K562 (cell line): Measurements from ENCODE around the gene MIXL1. TPM values are rescaled to one million over a fixed set of nuclear protein-coding genes. Genes with fewer than 3 reads are reported as not detected.

Experiments
- BCL6 ChIP-seq: fragments of 250-450 bp; sonication (Bioruptor Pico); IDR thresholded peaks from 2 replicates; pipeline ENCODE4 v1.4.0; 2020
- LARP7 ChIP-seq: fragments of 450-650 bp; IDR thresholded peaks from 2 replicates; pipeline ENCODE4 v1.6.1; 2016
- OTX1 ChIP-seq: fragments of 450-650 bp; formaldehyde crosslinking; IDR thresholded peaks from 2 replicates; pipeline ENCODE4 v1.4.0; 2022; ENCODE audit warnings: mild to moderate bottlenecking
- SIN3B ChIP-seq: fragments of 450-650 bp; IDR thresholded peaks from 2 replicates; pipeline ENCODE4 v1.6.1; 2017; ENCODE audit warnings: low read depth, mild to moderate bottlenecking, moderate library complexity
- ZNF239 ChIP-seq: fragments of 250-450 bp; sonication (Bioruptor Pico); IDR thresholded peaks from 2 replicates; pipeline ENCODE4 v1.4.0; 2020; ENCODE audit warnings: mild to moderate bottlenecking
- polyA plus RNA-seq, 8 experiments: library from polyadenylated mRNA; depleted of rRNA in 4 of 8; stranded (reverse) in 5 of 8; unstranded in 3 of 8; fragments of >200 nt; fragmentation: Nextera tagmentation in 2 of 8; fragmentation: Illumina TruSeq in 1 of 8; extraction: Ambion mirVana in 2 of 8; extraction: Trizol in 1 of 8; gene quantifications; 2 replicates each; pipeline versions ENCODE4 v1.2.1 to v1.2.3, GENCODE V29; 2011 to 2014; ENCODE audit warnings: inconsistent platforms in 1 of 8, missing spikeins in 1 of 8
- total RNA-seq, 7 experiments: library from RNA; depleted of rRNA in 6 of 7; stranded (reverse); fragments of >200 nt in 6 of 7; fragmentation: Illumina TruSeq in 2 of 7; extraction: Trizol in 2 of 7; gene quantifications; 2 replicates each; pipeline versions ENCODE4 v1.2.1 to v1.2.3, GENCODE V29; 2011 to 2021; ENCODE audit warnings: low replicate concordance in 1 of 7
- TF ChIP-seq, protein P1 (sequence below): fragments of 450-650 bp; IDR thresholded peaks from one replicate; pipeline ENCODE4 v1.6.1; 2018; ENCODE audit warnings: mild to moderate bottlenecking, moderate library complexity; ENCODE audit not compliant: partially characterized antibody
- TF ChIP-seq, protein P2 (sequence below): sonication (generic); formaldehyde crosslinking; IDR thresholded peaks from 2 replicates; pipeline ENCODE4 v1.8.1; 2023; ENCODE audit warnings: missing genetic modification reagents, mild to moderate bottlenecking, borderline replicate concordance

MIXL1 gene
- total and polyA plus RNA-seq, 9 of the 15 experiments (the other 6 are each of a cell fraction or from before 2014, with no cell fraction given), result not detected

DNA sequence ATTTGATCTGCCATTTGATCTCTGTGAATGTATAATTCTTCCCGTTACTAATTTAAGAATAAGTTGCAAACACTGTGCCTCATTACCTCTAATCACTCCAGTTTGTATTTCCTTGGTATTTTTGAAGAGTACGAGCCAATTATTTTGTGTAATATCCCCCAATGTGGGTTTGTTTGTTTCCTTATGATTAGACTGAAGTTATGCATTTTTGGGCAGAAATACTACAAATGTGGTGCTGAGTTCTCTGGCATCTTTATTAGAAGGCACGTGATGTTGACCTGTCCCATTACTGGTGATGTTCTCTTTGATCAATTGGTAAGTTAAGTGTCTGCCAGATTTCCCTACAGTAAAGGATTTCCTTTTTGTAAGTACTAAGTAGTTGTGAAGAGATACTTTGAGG, 10.3 kb downstream of the MIXL1 start (continued):
- TF ChIP-seq ZNF239 (CRISPR knock-in tag) (no peak), BCL6 (CRISPR knock-in tag) (no peak), SIN3B (no peak), LARP7 (no peak), OTX1 (CRISPR knock-in tag) (no peak)
- TF ChIP-seq, protein P1, sequence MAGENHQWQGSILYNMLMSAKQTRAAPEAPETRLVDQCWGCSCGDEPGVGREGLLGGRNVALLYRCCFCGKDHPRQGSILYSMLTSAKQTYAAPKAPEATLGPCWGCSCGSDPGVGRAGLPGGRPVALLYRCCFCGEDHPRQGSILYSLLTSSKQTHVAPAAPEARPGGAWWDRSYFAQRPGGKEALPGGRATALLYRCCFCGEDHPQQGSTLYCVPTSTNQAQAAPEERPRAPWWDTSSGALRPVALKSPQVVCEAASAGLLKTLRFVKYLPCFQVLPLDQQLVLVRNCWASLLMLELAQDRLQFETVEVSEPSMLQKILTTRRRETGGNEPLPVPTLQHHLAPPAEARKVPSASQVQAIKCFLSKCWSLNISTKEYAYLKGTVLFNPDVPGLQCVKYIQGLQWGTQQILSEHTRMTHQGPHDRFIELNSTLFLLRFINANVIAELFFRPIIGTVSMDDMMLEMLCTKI, result no peak
- TF ChIP-seq, protein P2, sequence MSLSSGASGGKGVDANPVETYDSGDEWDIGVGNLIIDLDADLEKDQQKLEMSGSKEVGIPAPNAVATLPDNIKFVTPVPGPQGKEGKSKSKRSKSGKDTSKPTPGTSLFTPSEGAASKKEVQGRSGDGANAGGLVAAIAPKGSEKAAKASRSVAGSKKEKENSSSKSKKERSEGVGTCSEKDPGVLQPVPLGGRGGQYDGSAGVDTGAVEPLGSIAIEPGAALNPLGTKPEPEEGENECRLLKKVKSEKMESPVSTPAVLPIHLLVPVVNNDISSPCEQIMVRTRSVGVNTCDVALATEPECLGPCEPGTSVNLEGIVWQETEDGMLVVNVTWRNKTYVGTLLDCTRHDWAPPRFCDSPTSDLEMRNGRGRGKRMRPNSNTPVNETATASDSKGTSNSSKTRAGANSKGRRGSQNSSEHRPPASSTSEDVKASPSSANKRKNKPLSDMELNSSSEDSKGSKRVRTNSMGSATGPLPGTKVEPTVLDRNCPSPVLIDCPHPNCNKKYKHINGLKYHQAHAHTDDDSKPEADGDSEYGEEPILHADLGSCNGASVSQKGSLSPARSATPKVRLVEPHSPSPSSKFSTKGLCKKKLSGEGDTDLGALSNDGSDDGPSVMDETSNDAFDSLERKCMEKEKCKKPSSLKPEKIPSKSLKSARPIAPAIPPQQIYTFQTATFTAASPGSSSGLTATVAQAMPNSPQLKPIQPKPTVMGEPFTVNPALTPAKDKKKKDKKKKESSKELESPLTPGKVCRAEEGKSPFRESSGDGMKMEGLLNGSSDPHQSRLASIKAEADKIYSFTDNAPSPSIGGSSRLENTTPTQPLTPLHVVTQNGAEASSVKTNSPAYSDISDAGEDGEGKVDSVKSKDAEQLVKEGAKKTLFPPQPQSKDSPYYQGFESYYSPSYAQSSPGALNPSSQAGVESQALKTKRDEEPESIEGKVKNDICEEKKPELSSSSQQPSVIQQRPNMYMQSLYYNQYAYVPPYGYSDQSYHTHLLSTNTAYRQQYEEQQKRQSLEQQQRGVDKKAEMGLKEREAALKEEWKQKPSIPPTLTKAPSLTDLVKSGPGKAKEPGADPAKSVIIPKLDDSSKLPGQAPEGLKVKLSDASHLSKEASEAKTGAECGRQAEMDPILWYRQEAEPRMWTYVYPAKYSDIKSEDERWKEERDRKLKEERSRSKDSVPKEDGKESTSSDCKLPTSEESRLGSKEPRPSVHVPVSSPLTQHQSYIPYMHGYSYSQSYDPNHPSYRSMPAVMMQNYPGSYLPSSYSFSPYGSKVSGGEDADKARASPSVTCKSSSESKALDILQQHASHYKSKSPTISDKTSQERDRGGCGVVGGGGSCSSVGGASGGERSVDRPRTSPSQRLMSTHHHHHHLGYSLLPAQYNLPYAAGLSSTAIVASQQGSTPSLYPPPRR (CRISPR knock-in tag), result no peak
